Measurements from ENCODE around the gene NR2F1-AS1.
"Not testable (repeated sequence)": the region's sequence is repeated elsewhere in the genome, so short reads cannot be mapped to it uniquely, and the experiment has no call there.

NR2F1-AS1 gene

GRCh38 chr5:93512799-93513198 is 68.2 kb downstream of the NR2F1-AS1 start:
- no peak for DNase-seq

DNA sequence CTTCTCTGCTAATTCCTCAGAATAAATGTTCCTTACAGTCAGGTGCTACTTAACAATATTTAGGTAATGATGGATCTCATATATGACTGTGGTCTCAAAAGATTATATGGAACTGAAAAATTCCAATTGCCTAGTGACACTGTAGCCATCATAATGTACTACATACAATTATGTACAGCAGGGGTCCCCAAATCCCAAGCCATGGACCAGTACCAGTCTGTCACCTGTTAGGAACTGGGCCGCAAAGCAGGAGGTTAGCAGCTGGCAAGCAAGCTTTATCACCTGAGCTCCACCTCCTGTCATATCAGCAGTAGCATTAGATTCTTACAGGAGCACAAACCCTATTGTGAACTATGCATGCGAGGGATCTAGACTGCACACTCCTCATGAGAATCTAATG is 69.6 kb downstream of the NR2F1-AS1 start:
- DNase-seq: no peak

DNA sequence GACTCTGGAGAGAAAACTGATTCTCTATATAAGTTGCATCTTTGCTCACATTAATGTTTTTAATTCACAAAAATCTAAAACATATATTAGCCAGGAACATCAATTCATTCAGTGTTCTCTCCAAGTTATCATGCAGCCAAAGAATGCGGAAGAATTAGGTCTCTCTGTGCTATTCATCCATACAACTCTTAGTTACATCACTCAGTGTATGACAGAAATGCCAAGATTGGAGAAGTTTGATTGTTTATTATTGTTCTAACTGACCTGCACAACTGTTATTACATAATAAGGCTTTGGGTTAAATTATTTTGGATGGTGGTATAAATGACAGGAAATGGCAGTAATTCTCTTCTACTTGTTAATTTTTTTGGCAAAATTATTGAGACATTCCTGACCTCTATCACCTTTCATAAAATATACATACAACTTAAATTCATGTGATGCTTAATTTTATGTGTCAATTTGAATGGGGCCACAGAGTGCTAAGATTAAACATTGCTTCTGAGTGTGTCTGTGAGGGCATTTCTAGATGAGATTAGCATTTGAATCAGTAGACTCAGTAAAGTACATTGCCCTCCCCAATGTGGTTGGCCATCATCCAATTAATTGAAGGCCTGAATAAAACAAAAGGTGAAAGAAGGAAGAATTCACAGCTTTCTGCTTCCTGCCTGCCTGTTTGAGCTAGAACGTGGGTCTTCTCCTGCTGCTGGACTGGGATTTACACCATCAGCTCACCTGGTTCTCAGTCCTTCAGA is 70.2 kb downstream of the NR2F1-AS1 start:
- no peak for DNase-seq

DNA sequence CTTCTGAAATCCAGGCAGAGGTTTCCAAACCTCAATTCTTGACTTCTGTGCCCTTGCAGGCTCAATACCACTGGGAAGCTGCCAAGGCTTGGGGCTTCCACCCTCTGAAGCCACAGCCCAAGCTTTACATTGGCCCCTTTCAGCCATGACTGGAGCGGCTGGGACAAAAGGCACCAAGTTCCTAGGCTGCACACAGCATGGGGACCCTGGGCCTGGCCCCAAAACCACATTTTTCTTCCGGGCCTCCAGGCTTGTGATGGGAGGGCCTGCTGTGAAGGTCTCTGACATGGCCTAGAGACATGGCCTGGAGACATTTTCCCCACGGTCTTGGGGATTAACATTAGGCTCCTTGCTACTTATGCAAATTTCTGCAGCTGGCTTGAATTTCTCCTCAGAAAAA is 75.5 kb downstream of the NR2F1-AS1 start:
- DNase-seq: not testable (repeated sequence)

GRCh38 chr5:93503598-93504067 is 77.4 kb downstream of the NR2F1-AS1 start:
- no peak for DNase-seq

- no peak for DNase-seq
Measured at GRCh38 chr5:93497096-93497495, 83.9 kb downstream of the NR2F1-AS1 start.

DNA sequence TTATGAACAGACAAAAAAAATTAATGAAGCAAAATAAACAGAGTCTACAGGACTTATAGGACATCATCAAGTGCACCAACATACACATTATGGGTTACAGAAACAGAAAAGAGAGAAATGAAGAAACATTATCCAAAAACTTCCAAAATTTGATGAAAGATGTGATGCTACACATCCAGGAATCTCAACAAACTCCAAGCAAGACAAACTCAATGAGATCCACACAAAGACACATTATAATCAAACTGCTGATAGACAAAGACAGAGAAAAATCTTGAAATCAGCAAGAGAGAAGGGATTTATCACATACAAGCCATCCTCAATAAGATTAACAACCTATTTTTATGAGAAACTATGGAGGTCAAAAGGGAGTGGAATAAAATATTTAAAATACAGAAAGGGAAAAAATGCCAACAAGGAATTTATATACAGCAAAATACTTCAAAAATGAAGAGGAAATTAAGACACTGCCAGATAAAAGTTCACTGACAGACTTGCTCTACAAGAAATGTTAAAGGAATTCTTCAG is 101.0 kb downstream of the NR2F1-AS1 start:
- no peak for DNase-seq

- DNase-seq: no peak
Measured at GRCh38 chr5:93477816-93478215, 103.2 kb downstream of the NR2F1-AS1 start.

DNA sequence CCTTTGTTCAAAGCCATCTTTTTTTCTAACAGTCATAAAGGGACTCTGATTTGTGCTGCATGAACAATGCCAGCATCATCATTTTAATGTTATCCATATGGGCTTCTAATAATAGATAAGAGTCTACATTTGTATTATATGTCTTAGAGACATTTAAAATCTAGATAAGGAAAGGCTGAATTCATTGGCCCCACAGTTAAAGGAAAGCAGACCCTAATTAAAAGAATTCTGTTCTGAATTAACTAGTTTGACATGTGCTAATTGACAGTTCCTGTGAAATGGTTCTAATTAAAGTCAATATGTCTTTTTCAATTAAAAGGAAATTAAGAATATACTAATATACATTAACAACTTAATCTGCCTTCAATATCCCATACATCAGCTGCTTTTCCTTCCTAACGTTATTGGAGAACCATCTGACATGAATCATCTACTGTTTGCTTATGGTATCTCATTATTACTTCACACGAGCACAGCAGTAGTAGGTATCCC is 104.7 kb downstream of the NR2F1-AS1 start:
- DNase-seq: no peak

DNA sequence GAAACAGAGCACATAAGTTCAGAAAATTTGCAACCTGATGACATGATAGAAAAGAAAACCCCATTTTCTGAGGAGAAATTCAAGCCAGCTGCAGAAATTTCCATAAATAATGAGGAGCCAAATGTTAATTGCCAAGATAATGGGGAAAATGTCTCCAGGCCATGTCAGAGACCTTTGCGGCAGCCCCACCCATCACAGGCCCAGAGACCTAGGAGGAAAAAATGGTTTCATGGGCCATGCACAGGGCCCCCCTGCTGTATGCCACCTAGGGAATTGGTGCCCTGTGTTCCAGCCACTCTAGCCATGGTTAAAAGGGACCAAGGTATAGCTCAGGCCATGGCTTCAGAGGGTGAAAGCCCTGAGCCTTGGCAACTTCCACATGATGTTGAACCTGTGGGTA is 118.1 kb downstream of the NR2F1-AS1 start:
- DNase-seq: no peak

GRCh38 chr5:93461756-93462155 is 119.3 kb downstream of the NR2F1-AS1 start:
- no peak for DNase-seq

DNA sequence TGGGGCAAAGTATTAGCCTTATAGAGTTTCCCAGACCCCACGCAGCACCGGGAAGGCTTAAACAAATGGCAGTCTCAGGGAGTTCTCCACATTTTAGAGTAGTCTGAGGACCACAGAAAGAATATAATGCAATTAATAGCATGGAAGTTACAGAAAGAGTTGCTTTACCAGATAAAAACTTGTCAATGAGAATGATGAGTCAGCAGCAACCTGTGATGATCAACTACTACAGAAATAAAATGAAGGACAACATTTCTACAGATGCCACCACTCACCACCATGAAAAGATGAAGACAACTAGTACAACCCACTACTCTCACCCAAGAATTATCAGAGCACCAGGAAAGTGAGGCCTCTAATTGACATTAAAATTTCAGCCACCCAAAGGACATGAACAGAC is 120.7 kb downstream of the NR2F1-AS1 start:
- no peak for DNase-seq

- DNase-seq: not testable (repeated sequence)
Measured at GRCh38 chr5:93456796-93457195, 124.2 kb downstream of the NR2F1-AS1 start.

DNA sequence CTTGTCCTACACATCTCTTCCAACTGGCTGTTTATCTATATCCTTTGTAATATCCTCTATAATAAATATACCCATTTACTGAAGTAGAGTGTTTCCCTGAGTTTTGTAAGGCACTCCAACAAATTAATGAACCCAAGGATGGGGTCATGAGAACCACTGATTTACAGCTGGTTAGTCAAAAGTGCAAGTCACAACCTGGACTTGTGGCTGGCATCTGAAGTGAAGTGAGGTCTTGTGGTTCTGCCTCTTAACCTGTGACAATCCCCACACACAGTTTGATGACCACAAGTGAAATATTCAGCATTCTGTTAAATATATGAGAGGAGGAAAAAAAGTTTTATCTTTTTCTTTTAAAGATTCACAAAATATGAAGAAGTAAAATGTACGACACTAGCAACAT is 126.1 kb downstream of the NR2F1-AS1 start:
- no peak for DNase-seq

- no peak for DNase-seq
Measured at GRCh38 chr5:93452255-93452654, 128.8 kb downstream of the NR2F1-AS1 start.

GRCh38 chr5:93438124-93438523 is 142.9 kb downstream of the NR2F1-AS1 start:
- no peak for DNase-seq

GRCh38 chr5:93436083-93436482 is 144.9 kb downstream of the NR2F1-AS1 start:
- no peak for DNase-seq

DNA sequence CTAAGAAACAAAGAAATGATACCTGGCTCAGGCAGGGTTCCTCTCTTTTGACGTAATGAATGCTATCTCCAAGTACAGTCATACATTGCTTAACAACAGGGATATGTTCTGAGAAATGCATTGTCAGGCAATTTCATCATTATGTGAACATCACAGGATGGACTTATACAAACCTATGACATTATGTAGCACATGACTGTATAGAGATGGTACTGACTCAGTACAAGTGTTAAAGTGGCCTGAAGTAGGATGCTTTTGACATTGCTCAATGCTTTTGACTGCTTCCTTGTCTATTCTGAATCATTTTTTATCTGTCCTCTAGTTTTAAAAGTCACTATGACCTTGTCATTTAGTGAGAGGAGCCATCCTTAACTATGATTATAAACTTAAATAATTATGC is 147.6 kb downstream of the NR2F1-AS1 start:
- DNase-seq: no peak

- DNase-seq: no peak
Measured at GRCh38 chr5:93431250-93431649, 149.8 kb downstream of the NR2F1-AS1 start.

DNA sequence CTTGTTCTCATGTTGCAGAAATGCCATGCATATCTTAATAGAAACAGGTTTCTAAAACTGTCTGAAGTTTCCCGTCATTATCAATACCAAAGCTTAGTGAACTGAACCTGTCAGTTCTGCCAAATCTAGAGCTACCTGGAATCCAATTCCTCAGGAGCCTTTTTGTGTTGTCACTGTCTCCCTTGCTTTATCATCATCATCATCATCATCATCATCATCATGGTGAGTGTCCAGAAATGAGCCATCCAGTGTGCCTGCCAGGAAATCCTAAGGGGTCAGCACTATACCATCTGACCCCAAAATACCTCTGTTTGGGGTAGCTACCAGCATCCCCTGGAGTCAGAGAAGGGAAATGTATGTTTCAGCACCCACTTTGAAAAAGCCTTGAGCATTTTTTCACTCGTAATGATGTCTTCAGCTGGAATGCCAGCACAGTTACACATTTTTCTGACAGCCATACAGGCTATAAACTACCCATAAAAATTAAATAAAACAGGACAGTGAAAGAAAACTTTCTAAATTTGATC is 150.3 kb downstream of the NR2F1-AS1 start:
- DNase-seq: no peak

- no peak for DNase-seq
Measured at GRCh38 chr5:93430118-93430517, 150.9 kb downstream of the NR2F1-AS1 start.

GRCh38 chr5:93428868-93429267 is 152.2 kb downstream of the NR2F1-AS1 start:
- DNase-seq: no peak

DNA sequence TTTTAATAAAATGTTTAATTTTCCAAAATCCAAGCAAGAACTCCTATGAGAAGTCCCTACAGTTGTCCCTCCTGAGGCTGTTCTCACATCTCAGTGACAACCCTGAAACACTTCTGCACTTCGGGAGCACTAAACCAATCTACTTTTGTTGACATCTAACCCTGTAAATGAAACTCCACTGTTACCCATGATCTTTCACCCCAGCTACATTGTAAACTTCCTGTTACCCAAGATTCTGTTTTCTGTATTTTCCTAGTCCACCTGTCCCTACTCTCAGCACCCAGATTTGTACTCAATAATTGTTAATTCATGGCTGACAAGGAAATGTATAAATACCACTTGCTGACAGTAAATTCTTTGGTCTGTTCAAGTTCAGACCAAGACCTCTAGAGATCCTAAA is 153.7 kb downstream of the NR2F1-AS1 start:
- no peak for DNase-seq

- no peak for DNase-seq
Measured at GRCh38 chr5:93425096-93425495, 155.9 kb downstream of the NR2F1-AS1 start.
